Activated CD4-positive, alpha-beta T cell treated with anti-CD3 and anti-CD28 coated beads, Interleukin-10, Interleukin-2, amounts not matched to agents 100 ng/mL and 50 ng/mL, durations not matched to agents 16 hours and 8 hours (primary cell): ENCODE measurements around the gene RRAS.

Experiments
- DNase-seq: peaks from one replicate; pipeline ENCODE4 v3.0.0-alpha.2; 2020

Gene RRAS

DNA sequence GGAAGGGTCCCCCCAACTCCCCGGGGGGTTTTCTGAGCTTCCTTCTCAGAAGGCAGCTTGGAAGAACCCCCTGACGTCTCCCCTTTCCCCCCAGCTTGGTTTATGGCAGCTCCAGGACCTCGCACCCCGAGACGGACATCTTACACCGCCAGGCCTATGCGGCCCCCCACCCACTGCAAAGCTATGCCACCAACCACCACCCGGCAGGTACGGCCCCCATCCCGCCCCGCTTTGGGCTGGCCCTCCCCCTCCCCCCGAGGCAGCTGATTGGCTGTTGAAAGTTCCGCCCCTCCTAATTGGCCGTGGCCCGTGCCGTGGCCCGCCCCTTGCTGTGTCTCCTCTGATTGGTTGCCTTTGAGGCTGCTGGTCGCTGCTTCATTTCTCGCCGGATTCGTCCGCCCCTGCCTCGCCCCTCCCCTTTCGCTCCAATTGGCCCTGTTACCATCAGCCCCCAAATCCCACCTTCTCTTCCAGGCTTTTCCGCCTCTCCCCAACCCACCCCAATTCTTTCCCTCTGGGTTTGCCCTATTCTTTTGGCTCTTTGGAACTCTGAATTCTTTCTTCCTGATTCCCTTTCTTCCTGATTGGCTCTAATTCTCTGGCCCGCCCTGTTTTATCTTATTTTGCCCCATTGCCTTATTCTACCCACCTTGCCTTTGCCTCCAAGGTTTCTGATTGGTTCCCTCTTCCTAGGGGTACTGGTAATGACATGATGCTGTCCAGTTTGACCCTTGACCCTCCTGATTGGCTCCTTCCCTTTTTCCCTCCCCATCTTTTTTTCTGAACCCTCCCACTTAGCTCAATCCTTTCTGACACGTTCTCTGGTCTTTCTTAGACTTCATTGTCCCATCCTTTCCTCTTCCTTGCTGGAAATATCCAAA, 46.5 kb downstream of the RRAS start:
- peak; percentile 97 for DNase-seq

DNA sequence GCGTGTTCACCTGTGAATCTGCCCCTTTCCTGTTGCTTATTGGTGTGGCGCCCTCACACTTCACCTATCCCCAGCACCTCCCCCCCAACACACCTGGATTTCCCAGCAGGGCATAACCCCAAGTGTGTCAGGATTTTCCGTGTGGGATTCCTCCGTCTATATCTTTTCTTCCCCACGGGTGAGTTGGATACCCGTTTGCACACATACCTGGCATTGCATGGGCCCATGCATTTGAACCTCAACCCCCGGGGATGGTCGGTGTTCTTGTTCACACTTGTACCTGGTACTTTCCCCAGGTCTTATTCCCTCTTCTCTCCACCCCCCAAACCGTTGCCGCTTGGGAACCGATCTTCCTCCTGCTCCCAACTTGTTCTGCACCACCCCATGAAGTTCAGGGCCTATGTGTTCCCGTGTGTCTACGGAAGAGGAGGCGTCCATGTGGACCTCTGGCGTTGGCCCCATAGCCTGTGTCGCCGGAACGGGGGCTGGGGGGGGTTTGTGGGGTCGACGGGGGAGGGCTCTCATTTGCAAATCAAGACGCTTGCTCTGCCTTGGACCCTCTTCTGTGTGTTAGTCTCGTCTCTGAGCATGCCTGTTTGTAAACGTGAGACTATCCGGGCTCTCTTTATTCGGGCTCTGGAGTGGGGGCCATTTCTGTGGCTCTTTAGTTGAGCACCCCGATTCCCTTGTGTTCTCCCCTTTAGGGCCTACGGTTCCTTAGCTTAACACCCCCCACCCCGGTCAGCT, 47.3 kb downstream of the RRAS start:
- DNase-seq: peak; percentile 21

DNA sequence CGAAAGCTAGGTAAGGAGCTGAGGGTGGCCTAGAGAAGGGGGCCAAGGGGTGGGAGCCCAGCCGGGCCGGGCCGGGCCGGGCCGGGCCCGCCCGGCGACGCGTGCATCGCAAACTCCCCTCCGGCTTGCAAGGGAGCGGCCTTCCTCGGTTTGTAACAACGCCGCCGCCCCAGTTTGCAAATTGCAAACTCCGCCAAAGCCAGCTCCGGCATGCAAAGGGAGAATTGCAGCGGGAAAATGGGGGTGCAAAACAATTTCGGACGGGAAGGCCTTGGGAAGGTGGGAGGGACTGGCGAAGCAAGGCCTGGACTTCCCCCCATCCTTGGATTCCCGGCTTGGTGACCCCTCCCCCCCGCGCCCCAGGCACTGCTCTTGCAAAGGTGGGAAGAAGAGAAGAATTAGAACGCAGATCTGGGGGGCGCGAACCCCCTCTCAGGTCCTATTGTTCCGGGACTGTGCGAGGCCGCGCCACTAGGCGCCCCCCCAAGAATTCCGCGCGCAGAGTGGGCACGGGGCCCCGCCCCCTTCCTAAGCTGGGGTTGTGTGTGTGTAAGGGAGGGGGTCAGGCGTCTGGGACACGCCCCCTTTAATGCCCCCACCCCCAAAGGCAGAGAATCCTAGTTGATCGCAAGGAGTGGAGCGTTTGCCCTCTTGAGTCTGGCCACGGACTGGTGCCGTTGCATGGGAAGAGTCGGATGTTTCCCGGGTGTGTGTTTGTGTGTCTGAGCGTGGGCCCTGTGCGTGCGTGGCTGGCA, 48.0 kb downstream of the RRAS start:
- DNase-seq: peak; percentile 56

DNA sequence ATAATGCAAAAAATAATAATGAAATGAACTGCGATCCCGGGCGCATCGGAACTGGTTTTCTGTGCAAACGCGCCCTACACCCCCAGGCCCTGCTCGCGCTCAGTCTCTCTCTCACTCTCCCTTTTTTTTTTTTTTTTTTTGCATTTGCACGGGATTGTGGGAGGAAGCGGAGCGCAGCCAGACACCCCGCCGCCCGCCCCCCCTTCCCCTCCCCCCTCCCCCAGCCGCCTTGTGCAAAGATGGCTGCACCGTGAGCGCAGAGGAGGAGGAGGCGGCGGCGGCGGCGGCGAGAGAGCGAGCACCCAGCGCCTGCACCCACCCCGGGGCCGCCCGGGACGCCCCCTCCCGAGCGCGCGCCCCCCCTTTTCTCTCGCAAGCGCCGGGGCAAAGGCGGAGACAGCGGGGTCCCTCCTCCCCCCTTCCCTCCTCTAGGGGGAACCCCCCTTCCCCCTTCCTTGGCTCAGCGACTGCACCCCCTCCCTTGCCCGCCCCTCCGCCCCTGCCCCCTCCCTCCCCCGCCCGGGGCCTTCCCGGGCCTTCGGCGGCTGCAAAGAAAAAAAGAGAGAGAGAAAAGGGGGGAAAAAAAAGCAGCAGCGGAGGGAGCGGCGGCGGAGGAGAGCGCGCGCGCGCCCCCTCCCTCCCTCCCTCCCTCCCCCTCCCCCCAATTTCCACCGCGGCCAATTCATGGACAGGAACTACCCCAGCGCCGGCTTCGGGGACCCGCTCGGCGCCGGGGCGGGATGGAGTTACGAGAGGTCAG, 48.8 kb downstream of the RRAS start, which contains the start of gene PRR12:
Gene PRR12 (plus strand): TSS at position 212 of the 760 bp plus-strand sequence. CDS start 473 bp downstream, at position 685.
- DNase-seq: peak; percentile 75

DNA sequence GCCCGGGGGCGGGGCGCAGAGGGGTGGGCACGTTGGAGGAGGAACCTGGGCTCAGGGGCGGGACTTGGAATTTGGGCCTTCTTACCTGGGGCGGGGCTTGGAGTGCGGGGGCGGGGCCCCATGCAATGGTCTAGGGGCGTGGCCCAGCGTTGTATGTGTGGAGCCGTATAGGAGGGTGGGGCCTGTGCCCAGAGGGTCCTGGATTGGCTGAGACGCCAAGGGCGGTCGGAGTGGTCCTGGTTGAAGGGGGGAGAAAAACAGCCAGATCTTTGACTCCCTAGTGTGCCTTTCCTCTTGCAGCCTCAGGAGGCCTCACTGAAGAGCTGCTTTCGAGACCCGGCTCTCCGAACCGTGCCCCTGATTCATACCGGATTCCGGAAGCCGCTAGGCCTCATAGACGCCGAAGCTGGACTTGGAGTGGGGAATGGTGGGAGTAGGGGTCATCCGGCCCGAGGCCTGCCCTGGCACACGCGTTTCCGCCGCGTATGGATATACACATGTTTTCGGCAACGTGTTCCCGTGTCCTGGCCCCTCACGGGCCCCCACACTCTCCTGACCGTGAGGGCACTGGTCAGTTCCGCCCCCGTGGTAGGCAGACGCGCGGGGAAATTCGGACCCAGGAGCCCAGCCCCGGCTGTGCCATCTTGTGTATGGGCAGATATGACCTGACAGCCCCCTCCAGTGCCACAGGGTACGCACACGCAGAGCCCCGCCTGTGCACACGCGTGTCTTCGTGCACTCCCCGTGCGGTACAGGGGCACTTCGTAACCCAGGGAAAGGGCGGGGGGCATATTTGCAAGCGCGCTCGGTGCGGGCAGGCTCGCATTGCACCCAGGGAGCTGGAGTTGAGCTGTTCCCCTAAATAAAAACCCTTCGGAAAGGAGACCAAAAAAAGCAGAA, 49.6 kb downstream of the RRAS start:
- peak; percentile 98 for DNase-seq

DNA sequence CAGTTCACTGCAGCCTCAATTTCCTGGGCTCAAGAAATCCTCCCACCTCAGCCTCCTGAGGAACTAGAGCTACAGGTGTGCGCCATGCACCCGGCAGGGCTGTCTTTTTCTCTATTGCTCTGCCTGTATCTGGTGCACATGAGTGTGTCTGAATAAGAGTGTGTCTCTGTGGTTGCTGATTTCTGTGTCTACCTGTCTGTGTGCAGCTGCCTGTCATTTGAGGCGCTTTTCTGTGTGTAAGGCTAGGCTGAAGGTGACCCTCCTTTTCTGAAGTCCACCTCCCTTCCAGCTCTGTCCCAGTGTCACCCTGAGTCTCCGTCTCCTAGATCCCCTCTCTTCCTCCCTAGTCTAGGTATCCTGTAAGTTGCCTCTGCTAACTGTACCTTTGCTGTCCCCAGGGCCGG, 50.4 kb downstream of the RRAS start:
- no peak for DNase-seq

DNA sequence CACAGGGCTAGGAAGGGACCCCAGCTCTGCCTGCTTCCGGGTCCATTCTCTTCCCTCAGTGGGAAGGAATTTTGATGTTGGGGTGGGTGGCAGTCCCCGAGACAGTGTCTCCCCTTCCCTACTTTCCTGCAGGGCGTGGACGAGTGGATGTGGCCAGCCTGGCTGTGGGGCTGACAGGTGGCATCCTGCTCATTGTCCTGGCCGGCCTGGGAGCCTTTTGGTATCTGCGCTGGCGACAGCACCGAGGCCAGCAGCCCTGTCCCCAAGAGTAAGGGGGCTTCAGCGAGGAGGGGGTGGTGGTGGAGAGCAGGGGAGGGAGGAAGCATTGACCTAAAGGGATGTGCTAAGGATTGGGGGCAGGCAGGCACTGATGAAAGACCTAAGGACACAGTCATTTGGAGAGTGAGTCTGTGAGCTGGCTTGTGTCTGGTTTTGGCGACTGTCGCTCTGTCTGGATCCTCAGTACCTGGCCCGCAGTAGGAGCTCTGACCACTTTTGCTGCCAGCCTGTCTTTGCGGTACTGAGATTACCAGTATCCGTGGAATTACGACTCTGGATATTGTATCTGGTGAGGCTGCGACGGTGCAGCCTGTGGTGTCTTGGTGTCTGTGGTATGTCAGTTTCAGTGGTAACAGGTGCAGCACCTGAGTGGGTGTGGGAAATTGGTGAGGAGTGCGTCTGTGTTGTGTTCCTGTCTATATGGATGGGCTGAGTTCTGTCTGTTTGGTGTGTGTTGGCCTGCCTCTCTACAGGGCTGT, 51.4 kb downstream of the RRAS start:
- DNase-seq: peak; percentile 29

DNA sequence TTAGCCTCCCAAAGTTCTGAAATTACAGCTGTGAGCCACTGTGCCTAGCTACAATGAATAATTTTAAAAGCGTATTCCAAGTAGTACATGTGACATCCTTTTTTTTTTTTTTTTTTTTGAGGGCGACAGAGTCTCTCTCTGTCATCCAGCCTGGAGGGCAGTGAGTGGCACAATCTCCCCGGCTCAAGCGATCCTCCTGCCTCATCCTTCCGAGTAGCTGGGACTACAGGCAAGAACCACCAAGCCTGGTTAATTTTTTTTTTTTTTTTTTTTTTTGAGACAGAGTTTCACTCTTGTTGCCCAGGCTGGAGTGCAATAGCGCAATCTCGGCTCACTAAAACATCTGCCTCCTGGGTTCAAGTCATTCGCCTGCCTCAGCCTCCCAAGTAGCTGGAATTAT, 52.7 kb downstream of the RRAS start:
- DNase-seq: no peak
